HG03108 (cell line): ENCODE measurements around the gene RBM4B.

ENCODE experiments used
- ATAC-seq: cut with Tn5 transposase; IDR thresholded peaks from one replicate; pipeline ENCODE4 v1.9.1; 2021; ENCODE audit warnings: moderate library complexity; ENCODE audit not compliant: unreplicated experiment

The RBM4B gene

DNA sequence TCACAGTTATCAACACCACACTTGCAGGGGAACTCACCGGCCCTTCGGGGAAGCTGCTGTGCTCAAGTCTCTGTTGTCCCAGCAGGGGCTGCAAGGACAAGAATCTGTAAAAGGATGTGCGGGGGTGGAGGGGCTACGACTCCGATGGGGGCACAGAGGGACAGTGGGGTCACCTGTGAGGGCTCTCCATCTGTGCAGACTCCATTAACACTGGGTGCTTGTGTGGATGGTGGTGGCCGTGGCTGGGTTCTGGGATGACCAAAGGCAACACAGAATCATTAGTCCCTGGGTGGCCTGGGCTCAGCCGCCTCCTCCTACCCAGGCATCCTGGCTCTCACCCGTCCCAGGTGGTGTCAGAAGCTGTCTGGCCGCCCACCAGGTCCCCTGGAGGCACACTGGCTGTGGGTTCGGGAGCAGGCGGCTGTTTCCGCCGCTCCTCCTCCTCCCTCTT, 10.2 kb upstream of the RBM4B start:
- ATAC-seq = no peak

GRCh38 chr11:66686801-66687750, 9.4 kb upstream of the RBM4B start:
- no peak for ATAC-seq

GRCh38 chr11:66686100-66686785, 8.6 kb upstream of the RBM4B start:
- no peak for ATAC-seq

GRCh38 chr11:66685276-66686099, 7.8 kb upstream of the RBM4B start:
- ATAC-seq = no peak

GRCh38 chr11:66684635-66685034, 6.9 kb upstream of the RBM4B start:
- ATAC-seq = no peak

GRCh38 chr11:66683877-66684276, 6.2 kb upstream of the RBM4B start:
- no peak for ATAC-seq

DNA sequence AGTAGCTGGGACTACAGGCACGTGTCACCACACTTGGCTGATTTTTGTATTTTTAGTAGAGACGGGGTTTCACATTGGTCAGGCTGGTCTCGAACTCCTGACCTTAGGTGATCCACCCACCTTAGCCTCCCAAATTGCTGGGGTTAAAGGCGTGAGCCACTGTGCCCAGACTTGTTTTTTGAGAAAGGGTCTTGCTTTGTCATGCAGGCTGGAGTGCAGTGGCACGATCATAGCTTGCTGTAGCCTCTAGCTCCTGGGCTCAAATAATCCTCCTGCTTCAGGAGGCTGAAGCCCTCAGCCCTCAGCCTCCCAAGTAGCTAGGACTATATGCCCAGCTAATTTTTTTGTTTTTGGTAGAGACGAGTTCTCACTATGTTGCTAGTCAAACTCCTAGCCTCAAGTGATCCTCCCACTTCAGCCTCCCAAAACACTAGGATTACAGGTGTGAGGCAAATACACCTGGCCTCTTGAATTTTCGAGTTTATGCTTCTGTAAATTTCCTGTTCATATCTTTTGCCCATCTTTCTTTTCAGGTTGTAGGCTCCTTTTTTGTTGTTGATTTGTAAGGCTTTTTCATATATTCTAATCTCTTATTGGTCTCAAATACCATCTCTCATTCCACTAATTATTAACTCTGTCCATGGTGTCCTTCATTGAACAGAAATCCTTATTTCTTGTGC, 3.4 kb upstream of the RBM4B start:
- no peak for ATAC-seq

- no peak for ATAC-seq
Observed at GRCh38 chr11:66676931-66677598, 622 bp downstream of the RBM4B start.

DNA sequence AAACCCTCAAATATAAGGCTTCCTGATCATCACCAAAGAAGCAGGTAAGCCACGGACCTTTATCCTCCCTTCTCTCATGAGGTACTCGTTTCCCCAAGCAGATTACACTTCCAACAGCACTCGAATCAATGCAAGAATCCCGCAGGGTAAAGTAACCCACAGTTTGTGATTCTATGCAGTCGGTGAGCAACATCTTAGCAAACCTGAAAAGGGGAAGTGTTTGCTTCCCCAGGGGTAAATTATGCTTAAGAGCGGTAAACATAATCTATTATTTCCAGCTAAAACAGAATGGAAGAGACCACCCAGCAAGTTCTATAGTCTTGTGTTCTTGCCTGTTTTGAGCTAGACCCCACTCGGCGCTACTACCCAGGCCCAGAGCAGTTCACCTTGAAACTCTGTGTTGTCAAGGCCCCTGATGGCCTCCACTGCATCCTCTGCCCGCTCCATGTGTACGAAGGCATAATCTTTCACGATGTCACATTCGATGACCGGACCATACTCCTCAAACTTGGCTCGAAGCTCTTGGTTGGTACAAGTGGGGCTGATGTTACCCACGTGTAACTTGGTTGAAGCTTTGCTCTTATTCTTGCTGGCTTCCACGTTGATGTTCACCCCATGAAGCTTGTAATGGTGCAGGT, 1.3 kb downstream of the RBM4B start:
- ATAC-seq = no peak

- no peak for ATAC-seq
Observed at GRCh38 chr11:66674964-66675602, 2.6 kb downstream of the RBM4B start.

DNA sequence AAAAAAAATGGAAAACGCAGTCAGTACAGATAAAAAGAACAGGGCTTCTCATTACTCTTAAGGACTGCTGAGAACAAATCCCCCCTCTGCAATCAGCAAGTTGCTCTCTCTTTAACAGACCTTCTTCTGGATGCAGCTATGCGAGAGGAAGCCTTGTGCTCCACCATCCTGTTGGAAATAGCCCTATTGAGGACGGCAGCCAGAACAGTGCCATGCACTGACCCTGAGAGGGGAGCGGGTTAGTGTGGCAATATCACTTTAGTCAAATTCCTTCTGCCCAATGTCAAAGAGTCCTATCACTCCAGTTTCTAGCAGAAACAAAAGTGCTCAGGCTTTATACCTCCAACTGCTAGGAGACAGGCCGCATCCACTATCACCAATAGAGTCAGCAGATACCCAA, 6.9 kb downstream of the RBM4B start:
- no peak for ATAC-seq

- no peak for ATAC-seq
Observed at GRCh38 chr11:66665369-66665768, 12.3 kb downstream of the RBM4B start.

DNA sequence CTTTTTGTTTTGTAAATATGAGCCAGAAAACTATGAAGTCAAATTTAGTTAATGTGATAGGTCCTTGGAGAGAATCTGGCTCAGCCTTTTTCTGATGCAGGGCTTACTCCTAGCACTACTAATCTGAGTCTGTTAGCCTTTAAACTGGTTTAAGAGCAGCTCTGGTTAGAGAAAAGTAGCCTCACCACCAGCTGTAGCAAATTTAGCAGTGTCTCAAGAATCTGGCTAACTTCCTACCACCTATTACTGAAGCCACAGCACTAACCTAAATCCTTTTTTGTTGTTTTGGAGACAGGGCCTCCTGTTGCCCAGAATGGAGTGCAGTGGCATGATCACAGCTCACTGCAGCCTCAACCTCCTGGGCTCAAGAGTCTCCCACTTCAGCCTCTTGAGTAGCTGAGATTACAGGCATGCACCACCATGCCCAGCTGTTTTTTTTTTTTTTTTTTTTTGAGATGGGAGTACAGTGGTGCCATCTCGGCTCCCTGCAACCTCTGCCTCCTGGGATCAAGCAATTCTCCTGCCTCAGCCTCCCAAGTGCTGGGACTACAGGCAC, 13.9 kb downstream of the RBM4B start:
- ATAC-seq = no peak

- ATAC-seq = no peak
Observed at GRCh38 chr11:66659763-66660162, 17.9 kb downstream of the RBM4B start.

GRCh38 chr11:66653123-66653522, 24.6 kb downstream of the RBM4B start:
- no peak for ATAC-seq

GRCh38 chr11:66652651-66653050, 25.0 kb downstream of the RBM4B start:
- ATAC-seq = no peak

GRCh38 chr11:66651016-66651415, 26.7 kb downstream of the RBM4B start:
- ATAC-seq = no peak

GRCh38 chr11:66649903-66650302, 27.8 kb downstream of the RBM4B start:
- no peak for ATAC-seq

DNA sequence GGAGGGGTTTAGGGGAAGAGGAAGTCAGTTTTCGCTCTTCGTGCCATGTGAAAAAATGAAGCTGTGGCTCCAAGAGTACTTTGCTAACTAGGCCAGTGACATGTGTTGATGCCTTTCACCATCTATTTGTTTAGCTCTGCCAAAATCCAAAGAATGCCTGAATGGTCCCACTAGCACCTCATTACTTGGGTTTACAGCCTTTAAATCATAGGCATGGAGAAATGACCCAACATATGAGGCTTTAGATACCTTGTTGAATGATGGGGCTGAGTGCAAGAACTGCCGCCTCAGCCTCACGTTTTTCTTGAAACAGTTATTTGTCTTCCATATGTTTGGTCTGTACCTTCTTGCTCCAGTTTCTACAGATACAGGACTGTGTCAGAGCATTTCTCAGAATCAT, 30.9 kb downstream of the RBM4B start:
- no peak for ATAC-seq
